Esophagus muscularis mucosa (tissue), 4 donors: ENCODE measurements around the gene NDC80.

Experiments
- CTCF ChIP-seq, 3 experiments: fragments of 200-600 bp in 2 of 3; fragments of 450-650 bp in 1 of 3; sonication (generic) in 2 of 3; IDR thresholded peaks; one replicate each; pipeline ENCODE4 v1.5.1; 2017 to 2019; ENCODE audit warnings: antibody characterized with exemption in 3 of 3, mild to moderate bottlenecking in 2 of 3, moderate library complexity in 1 of 3
- EP300 ChIP-seq: sonication (generic); formaldehyde crosslinking; IDR thresholded peaks from one replicate; pipeline ENCODE4 v1.6.1; 2017; ENCODE audit warnings: antibody characterized with exemption
- POLR2A ChIP-seq: fragments of 450-650 bp; IDR thresholded peaks from one replicate; pipeline ENCODE4 v1.6.1; 2017; ENCODE audit warnings: antibody characterized with exemption, moderate library complexity, mild to moderate bottlenecking, low read depth
- POLR2AphosphoS5 ChIP-seq, 2 donors: sonication (generic); formaldehyde crosslinking; IDR thresholded peaks; one replicate each; pipeline ENCODE4 v1.6.1; 2017; ENCODE audit warnings: antibody characterized with exemption in 2 of 2

DNA sequence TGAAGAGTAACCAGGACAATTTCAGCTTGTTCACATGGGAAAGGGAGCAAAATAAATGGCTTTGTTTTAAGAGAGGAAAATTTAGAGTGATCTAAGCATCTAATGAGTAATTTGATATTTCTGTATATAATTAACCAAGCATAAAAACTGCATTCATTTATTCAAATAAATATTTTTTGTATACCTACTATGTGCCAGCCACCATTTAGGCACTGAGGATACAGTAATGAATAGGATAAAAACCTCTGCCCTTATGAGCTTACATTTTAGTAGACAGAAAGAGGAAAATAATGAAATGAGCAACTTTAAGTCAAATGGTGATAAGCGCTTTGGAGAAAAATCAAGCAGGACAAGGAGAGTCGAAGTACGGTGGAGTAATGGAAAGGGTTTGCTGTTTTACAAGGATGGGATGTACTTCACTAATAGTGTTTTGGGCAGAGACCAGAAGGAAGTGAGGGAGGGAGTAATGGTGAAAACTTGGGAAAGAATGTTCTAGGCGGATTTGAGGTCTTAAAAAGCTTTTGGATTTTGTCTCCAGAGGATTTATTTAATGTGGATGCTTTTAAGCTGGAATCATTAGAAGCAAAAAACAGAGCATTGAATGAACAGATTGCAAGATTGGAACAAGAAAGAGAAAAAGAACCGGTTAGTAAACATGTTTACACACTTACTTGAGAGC is 17.4 kb downstream of the NDC80 start:
- TF ChIP-seq CTCF (IDR thresholded peaks at IDR 0.05) (no peak), POLR2AphosphoS5 (IDR thresholded peaks at IDR 0.05) (no peak), EP300 (no peak), POLR2A (no peak)
